ENCODE results near the gene XYLT1. TPM values are rescaled to one million over a fixed set of nuclear protein-coding genes. Genes with fewer than 3 reads are reported as not detected.

XYLT1 gene
- total RNA-seq, 1 donor from 2014 or later: 1.4 TPM

GRCh38 chr16:17377360-17378324 lies 93.1 kb downstream of the XYLT1 start:
- DNase-seq (ENCODE audit: low read depth): peak; percentile 53

- no peak for DNase-seq (ENCODE audit: low read depth)
Measured at GRCh38 chr16:17375461-17376304, 95.1 kb downstream of the XYLT1 start.

- no peak for DNase-seq (ENCODE audit: low read depth)
Measured at GRCh38 chr16:17374668-17375255, 96.0 kb downstream of the XYLT1 start.

- no peak for DNase-seq (ENCODE audit: low read depth)
Measured at GRCh38 chr16:17373533-17373932, 97.2 kb downstream of the XYLT1 start.

GRCh38 chr16:17372386-17372785 lies 98.4 kb downstream of the XYLT1 start:
- no peak for DNase-seq (ENCODE audit: low read depth)

GRCh38 chr16:17371299-17371698 lies 99.5 kb downstream of the XYLT1 start:
- no peak for DNase-seq (ENCODE audit: low read depth)

- DNase-seq (ENCODE audit: low read depth): peak; percentile 38
Measured at GRCh38 chr16:17370731-17371285, 100.0 kb downstream of the XYLT1 start.

- DNase-seq (ENCODE audit: low read depth): no peak
Measured at GRCh38 chr16:17370223-17370707, 100.5 kb downstream of the XYLT1 start.

- DNase-seq (ENCODE audit: low read depth): no peak
Measured at GRCh38 chr16:17369421-17370222, 101.1 kb downstream of the XYLT1 start.

GRCh38 chr16:17368951-17369350 lies 101.8 kb downstream of the XYLT1 start:
- no peak for DNase-seq (ENCODE audit: low read depth)

- DNase-seq (ENCODE audit: low read depth): no peak
Measured at GRCh38 chr16:17368446-17368845, 102.3 kb downstream of the XYLT1 start.

GRCh38 chr16:17367923-17368322 lies 102.8 kb downstream of the XYLT1 start:
- DNase-seq (ENCODE audit: low read depth): no peak

- no peak for DNase-seq (ENCODE audit: low read depth)
Measured at GRCh38 chr16:17367036-17367435, 103.7 kb downstream of the XYLT1 start.

- no peak for DNase-seq (ENCODE audit: low read depth)
Measured at GRCh38 chr16:17366299-17366961, 104.3 kb downstream of the XYLT1 start.

- DNase-seq (ENCODE audit: low read depth): no peak
Measured at GRCh38 chr16:17365591-17366298, 105.0 kb downstream of the XYLT1 start.

GRCh38 chr16:17365211-17365541 lies 105.6 kb downstream of the XYLT1 start:
- DNase-seq (ENCODE audit: low read depth): no peak

GRCh38 chr16:17364319-17365210 lies 106.2 kb downstream of the XYLT1 start:
- no peak for DNase-seq (ENCODE audit: low read depth)

- DNase-seq (ENCODE audit: low read depth): no peak
Measured at GRCh38 chr16:17362946-17363345, 107.8 kb downstream of the XYLT1 start.

Measured in myocyte (in vitro differentiated cells).